Astrocyte (in vitro differentiated cells and primary cell): ENCODE measurements around the gene DNMT1. TPM values are rescaled to one million over a fixed set of nuclear protein-coding genes. Genes with fewer than 3 reads are reported as not detected.

Experiments used
- DNase-seq: peaks from one replicate; pipeline ENCODE4 v3.0.0-alpha.2; 2010; ENCODE audit warnings: low read depth
- FAIRE-seq: peaks from 2 replicates; lab custom pipeline; 2011; peaks lifted over from hg19 to GRCh38; lab: Jason Lieb, UNC
- H2AFZ ChIP-seq: 2 replicates; pipeline ENCODE4 v1.6.0; 2012; ENCODE audit warnings: low read depth, low read length, inconsistent platforms
- H3K27ac ChIP-seq: 2 replicates; pipeline ENCODE4 v1.5.1; 2011; ENCODE audit warnings: low read depth, low read length, inconsistent platforms
- H3K27me3 ChIP-seq: 2 replicates; pipeline ENCODE4 v1.6.0; 2011; ENCODE audit warnings: low read length, inconsistent platforms; ENCODE audit not compliant: insufficient read depth
- H3K36me3 ChIP-seq: 2 replicates; pipeline ENCODE4 v1.5.1; 2011; ENCODE audit warnings: low read length, inconsistent platforms; ENCODE audit not compliant: insufficient read depth
- H3K4me1 ChIP-seq: 2 replicates; pipeline ENCODE4 v1.5.1; 2011; ENCODE audit warnings: low read length, inconsistent platforms; ENCODE audit not compliant: insufficient read depth
- H3K4me2 ChIP-seq: 2 replicates; pipeline ENCODE4 v1.6.0; 2012; ENCODE audit warnings: low read length, inconsistent platforms
- H3K4me3 ChIP-seq: 2 replicates; pipeline ENCODE4 v1.5.1; 2011; ENCODE audit warnings: low read depth, mild to moderate bottlenecking, low read length, inconsistent platforms; ENCODE audit not compliant: insufficient read depth
- H3K79me2 ChIP-seq: 2 replicates; pipeline ENCODE4 v1.6.0; 2012; ENCODE audit warnings: mild to moderate bottlenecking, low read length, inconsistent platforms; ENCODE audit not compliant: insufficient read depth
- H3K9ac ChIP-seq: 2 replicates; pipeline ENCODE4 v1.6.0; 2012; ENCODE audit warnings: mild to moderate bottlenecking, low read length, inconsistent platforms
- H3K9me3 ChIP-seq: 2 replicates; pipeline ENCODE4 v1.5.1; 2012; ENCODE audit warnings: low read depth, mild to moderate bottlenecking, low read length, inconsistent platforms; ENCODE audit not compliant: insufficient read depth
- H4K20me1 ChIP-seq: 2 replicates; pipeline ENCODE4 v1.6.0; 2012; ENCODE audit warnings: low read length, inconsistent platforms; ENCODE audit not compliant: insufficient read depth
- H3K27ac Mint-ChIP-seq: one replicate; pipeline ENCODE4 v1.8.0; 2021; ENCODE audit warnings: mild to moderate bottlenecking, mixed read lengths; ENCODE audit not compliant: unreplicated experiment
- H3K27me3 Mint-ChIP-seq: one replicate; pipeline ENCODE4 v1.8.0; 2021; ENCODE audit warnings: low read depth, mixed read lengths; ENCODE audit not compliant: unreplicated experiment
- H3K36me3 Mint-ChIP-seq: one replicate; pipeline ENCODE4 v1.8.0; 2021; ENCODE audit warnings: low read depth, mixed read lengths; ENCODE audit not compliant: unreplicated experiment
- H3K4me1 Mint-ChIP-seq: one replicate; pipeline ENCODE4 v1.8.0; 2021; ENCODE audit warnings: low read depth, mixed read lengths; ENCODE audit not compliant: unreplicated experiment
- H3K4me3 Mint-ChIP-seq: one replicate; pipeline ENCODE4 v1.8.0; 2021; ENCODE audit warnings: mild to moderate bottlenecking, moderate library complexity, mixed read lengths; ENCODE audit not compliant: unreplicated experiment
- H3K9me3 Mint-ChIP-seq: one replicate; pipeline ENCODE4 v1.8.0; 2021; ENCODE audit warnings: mild to moderate bottlenecking, mixed read lengths; ENCODE audit not compliant: unreplicated experiment
- EZH2 ChIP-seq: IDR thresholded peaks from 2 replicates; pipeline ENCODE4 v1.6.1; 2012; ENCODE audit warnings: mild to moderate bottlenecking, low read length, inconsistent platforms; ENCODE audit not compliant: insufficient read depth
- total RNA-seq: library from RNA; stranded (reverse); gene quantifications from 2 replicates; pipeline ENCODE4 v1.2.1, GENCODE V29; 2021
- TF ChIP-seq, protein P1 (sequence below): IDR thresholded peaks from 2 replicates; pipeline ENCODE4 v1.5.1; 2011; ENCODE audit warnings: low read depth, mild to moderate bottlenecking, inconsistent platforms, low read length, moderate library complexity; ENCODE audit not compliant: insufficient read depth

Gene DNMT1
- total RNA-seq, 1 donor from 2014 or later: 50.6 TPM

DNA sequence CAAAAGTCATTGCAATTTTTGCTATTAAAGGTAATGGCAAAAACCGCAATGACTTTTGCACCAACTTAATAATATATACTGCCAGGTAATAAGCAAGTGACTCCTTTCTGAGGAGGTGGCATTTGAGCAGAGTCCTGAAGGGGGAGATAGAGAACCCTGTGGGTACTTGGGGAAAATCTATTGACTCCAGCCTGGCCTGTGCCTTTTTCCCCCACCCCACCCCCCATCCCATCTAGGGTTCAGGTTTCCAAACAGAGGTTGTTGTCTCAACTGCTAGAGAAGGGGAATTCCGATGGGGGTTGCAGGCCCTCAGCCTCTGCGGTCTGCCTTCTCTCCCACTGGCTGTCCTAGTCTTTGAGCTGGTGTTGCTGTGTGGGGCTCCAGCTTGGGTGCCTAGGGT is 24.9 kb upstream of the DNMT1 start:
- H3K4me2 ChIP-seq: no peak overlapping the region
- Mint-ChIP-seq H3K27ac (no peak overlapping the region), H3K9me3 (no peaks in the 10 kb centered on the region), H3K4me3 (no peak overlapping the region), H3K27me3 (no peaks in the 10 kb centered on the region), H3K36me3 (peaks cover 11% of the 10 kb centered on the region), H3K4me1 (no peaks in the 10 kb centered on the region)
- FAIRE-seq (no peak), DNase-seq (no peak)
- H3K79me2 ChIP-seq: peaks cover 6% of the 10 kb centered on the region
- H3K27ac ChIP-seq: no peak overlapping the region
- TF ChIP-seq, protein P1, sequence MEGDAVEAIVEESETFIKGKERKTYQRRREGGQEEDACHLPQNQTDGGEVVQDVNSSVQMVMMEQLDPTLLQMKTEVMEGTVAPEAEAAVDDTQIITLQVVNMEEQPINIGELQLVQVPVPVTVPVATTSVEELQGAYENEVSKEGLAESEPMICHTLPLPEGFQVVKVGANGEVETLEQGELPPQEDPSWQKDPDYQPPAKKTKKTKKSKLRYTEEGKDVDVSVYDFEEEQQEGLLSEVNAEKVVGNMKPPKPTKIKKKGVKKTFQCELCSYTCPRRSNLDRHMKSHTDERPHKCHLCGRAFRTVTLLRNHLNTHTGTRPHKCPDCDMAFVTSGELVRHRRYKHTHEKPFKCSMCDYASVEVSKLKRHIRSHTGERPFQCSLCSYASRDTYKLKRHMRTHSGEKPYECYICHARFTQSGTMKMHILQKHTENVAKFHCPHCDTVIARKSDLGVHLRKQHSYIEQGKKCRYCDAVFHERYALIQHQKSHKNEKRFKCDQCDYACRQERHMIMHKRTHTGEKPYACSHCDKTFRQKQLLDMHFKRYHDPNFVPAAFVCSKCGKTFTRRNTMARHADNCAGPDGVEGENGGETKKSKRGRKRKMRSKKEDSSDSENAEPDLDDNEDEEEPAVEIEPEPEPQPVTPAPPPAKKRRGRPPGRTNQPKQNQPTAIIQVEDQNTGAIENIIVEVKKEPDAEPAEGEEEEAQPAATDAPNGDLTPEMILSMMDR: peak; percentile 22
- no peak for TF ChIP-seq EZH2
- H3K36me3 ChIP-seq: no peaks in the 10 kb centered on the region
- no peaks in the 10 kb centered on the region for H3K4me1 ChIP-seq
- no peaks in the 10 kb centered on the region for H3K9me3 ChIP-seq
- H2AFZ ChIP-seq: no peak overlapping the region
- H3K9ac ChIP-seq: no peak overlapping the region
- H4K20me1 ChIP-seq: peaks cover 4% of the 10 kb centered on the region
- H3K27me3 ChIP-seq: no peaks in the 10 kb centered on the region
- no peak overlapping the region for H3K4me3 ChIP-seq

- Mint-ChIP-seq H3K27me3 (no peaks in the 10 kb centered on the region), H3K27ac (no peak overlapping the region), H3K4me3 (no peak overlapping the region)
Measured at GRCh38 chr19:10217085-10217484, 22.3 kb upstream of the DNMT1 start.

GRCh38 chr19:10214784-10215183 is 20.0 kb upstream of the DNMT1 start:
- Histone ChIP-seq H3K9ac (no peak overlapping the region), H3K4me2 (no peak overlapping the region), H3K27ac (no peak overlapping the region), H3K79me2 (no peaks in the 10 kb centered on the region), H3K9me3 (no peaks in the 10 kb centered on the region), H3K4me3 (no peak overlapping the region), H2AFZ (no peak overlapping the region), H3K27me3 (no peaks in the 10 kb centered on the region), H4K20me1 (no peaks in the 10 kb centered on the region), H3K4me1 (no peaks in the 10 kb centered on the region), H3K36me3 (no peaks in the 10 kb centered on the region)
- Mint-ChIP-seq H3K9me3 (no peaks in the 10 kb centered on the region), H3K4me1 (no peaks in the 10 kb centered on the region), H3K27ac (no peak overlapping the region), H3K4me3 (no peak overlapping the region), H3K36me3 (no peaks in the 10 kb centered on the region), H3K27me3 (peaks cover 3% of the 10 kb centered on the region)
- no peak for TF ChIP-seq EZH2
- TF ChIP-seq, protein P1: no peak
- FAIRE-seq (no peak), DNase-seq (peak; percentile 71)

More at GRCh38 chr19:10217085-10217484, 22.3 kb upstream of the DNMT1 start:
- H2AFZ ChIP-seq: no peak overlapping the region
- no peak for DNase-seq
- no peak overlapping the region for H3K4me3 ChIP-seq
- no peak overlapping the region for H3K27ac ChIP-seq
- no peak overlapping the region for H3K9ac ChIP-seq
- H3K4me1 Mint-ChIP-seq: no peaks in the 10 kb centered on the region
- TF ChIP-seq, protein P1: no peak
- no peak for TF ChIP-seq EZH2
- H3K9me3 Mint-ChIP-seq: no peaks in the 10 kb centered on the region
- peaks cover 3% of the 10 kb centered on the region for H3K36me3 Mint-ChIP-seq
- no peaks in the 10 kb centered on the region for H3K9me3 ChIP-seq
- H4K20me1 ChIP-seq: no peaks in the 10 kb centered on the region
- no peak overlapping the region for H3K4me2 ChIP-seq
- no peaks in the 10 kb centered on the region for H3K36me3 ChIP-seq
- no peaks in the 10 kb centered on the region for H3K27me3 ChIP-seq
- FAIRE-seq: no peak
- no peaks in the 10 kb centered on the region for H3K79me2 ChIP-seq
- no peaks in the 10 kb centered on the region for H3K4me1 ChIP-seq
